Measurements from ENCODE around the gene DOCK3.
"Not testable (repeated sequence)": the region's sequence is repeated elsewhere in the genome, so short reads cannot be mapped to it uniquely, and the experiment has no call there.

DOCK3 gene

GRCh38 chr3:50950591-50950990 lies 275.9 kb downstream of the DOCK3 start:
- TF ChIP-seq, protein P1, sequence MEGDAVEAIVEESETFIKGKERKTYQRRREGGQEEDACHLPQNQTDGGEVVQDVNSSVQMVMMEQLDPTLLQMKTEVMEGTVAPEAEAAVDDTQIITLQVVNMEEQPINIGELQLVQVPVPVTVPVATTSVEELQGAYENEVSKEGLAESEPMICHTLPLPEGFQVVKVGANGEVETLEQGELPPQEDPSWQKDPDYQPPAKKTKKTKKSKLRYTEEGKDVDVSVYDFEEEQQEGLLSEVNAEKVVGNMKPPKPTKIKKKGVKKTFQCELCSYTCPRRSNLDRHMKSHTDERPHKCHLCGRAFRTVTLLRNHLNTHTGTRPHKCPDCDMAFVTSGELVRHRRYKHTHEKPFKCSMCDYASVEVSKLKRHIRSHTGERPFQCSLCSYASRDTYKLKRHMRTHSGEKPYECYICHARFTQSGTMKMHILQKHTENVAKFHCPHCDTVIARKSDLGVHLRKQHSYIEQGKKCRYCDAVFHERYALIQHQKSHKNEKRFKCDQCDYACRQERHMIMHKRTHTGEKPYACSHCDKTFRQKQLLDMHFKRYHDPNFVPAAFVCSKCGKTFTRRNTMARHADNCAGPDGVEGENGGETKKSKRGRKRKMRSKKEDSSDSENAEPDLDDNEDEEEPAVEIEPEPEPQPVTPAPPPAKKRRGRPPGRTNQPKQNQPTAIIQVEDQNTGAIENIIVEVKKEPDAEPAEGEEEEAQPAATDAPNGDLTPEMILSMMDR (IDR thresholded peaks at IDR 0.05; ENCODE audit: insufficient read depth, low read depth, low read length, missing control alignments): no peak
- H3K4me3 ChIP-seq (ENCODE audit: low read depth, low read length): peak overlapping the region; percentile 49
- peak; percentile 11 for DNase-seq (ENCODE audit: low read depth)

- TF ChIP-seq, protein P1 (IDR thresholded peaks at IDR 0.05; ENCODE audit: insufficient read depth, low read depth, low read length, missing control alignments): no peak
- no peak for DNase-seq (ENCODE audit: low read depth)
- H3K4me3 ChIP-seq (ENCODE audit: low read depth, low read length): no peak overlapping the region
Observed at GRCh38 chr3:50953825-50954414, 279.2 kb downstream of the DOCK3 start.

- no peak for DNase-seq (ENCODE audit: low read depth)
- no peak overlapping the region for H3K4me3 ChIP-seq (ENCODE audit: low read depth, low read length)
- TF ChIP-seq, protein P1 (IDR thresholded peaks at IDR 0.05; ENCODE audit: insufficient read depth, low read depth, low read length, missing control alignments): no peak
Observed at GRCh38 chr3:50961386-50961785, 286.7 kb downstream of the DOCK3 start.

DNA sequence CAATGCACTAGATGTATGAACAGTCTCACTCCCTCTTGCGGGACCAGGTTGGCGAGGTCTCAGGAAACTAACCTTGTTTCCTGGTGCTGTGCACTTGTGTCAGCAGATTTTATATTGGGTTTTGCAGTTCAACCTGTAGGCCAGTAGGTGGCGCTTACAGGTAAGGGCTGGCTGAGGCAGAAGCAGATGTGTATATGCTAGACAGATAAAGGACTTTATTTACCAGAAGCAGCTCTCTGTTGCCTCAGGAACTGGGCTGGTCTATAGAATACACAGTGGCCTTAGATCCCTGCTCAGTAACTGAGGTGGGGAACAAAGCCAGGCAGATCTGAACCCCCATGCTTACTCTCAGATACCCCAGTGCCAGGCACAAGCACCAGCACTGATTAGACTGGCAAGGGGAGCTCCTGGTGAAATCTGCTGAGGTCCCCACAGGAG lies 296.8 kb downstream of the DOCK3 start:
- DNase-seq (ENCODE audit: low read depth): peak; percentile 69
- TF ChIP-seq, protein P1 (IDR thresholded peaks at IDR 0.05; ENCODE audit: insufficient read depth, low read depth, low read length, missing control alignments): peak; percentile 87

GRCh38 chr3:50972029-50972428 lies 297.3 kb downstream of the DOCK3 start:
- no peak overlapping the region for H3K4me3 ChIP-seq (ENCODE audit: low read depth, low read length)
- TF ChIP-seq, protein P1 (IDR thresholded peaks at IDR 0.05; ENCODE audit: insufficient read depth, low read depth, low read length, missing control alignments): no peak
- no peak for DNase-seq (ENCODE audit: low read depth)

More for the DNA sequence above, 296.8 kb downstream of the DOCK3 start:
- no peak overlapping the region for H3K4me3 ChIP-seq (ENCODE audit: low read depth, low read length)

GRCh38 chr3:50978586-50978985 lies 303.9 kb downstream of the DOCK3 start:
- not testable (repeated sequence) for H3K4me3 ChIP-seq (ENCODE audit: low read depth, low read length)

GRCh38 chr3:50978991-50979667 lies 304.4 kb downstream of the DOCK3 start:
- TF ChIP-seq, protein P1 (IDR thresholded peaks at IDR 0.05; ENCODE audit: insufficient read depth, low read depth, low read length, missing control alignments): no peak
- H3K4me3 ChIP-seq (ENCODE audit: low read depth, low read length): no peak overlapping the region
- DNase-seq (ENCODE audit: low read depth): no peak

More at GRCh38 chr3:50978586-50978985, 303.9 kb downstream of the DOCK3 start:
- DNase-seq (ENCODE audit: low read depth): not testable (repeated sequence)
